ENCODE results near the gene PLA2G12B.

DNA sequence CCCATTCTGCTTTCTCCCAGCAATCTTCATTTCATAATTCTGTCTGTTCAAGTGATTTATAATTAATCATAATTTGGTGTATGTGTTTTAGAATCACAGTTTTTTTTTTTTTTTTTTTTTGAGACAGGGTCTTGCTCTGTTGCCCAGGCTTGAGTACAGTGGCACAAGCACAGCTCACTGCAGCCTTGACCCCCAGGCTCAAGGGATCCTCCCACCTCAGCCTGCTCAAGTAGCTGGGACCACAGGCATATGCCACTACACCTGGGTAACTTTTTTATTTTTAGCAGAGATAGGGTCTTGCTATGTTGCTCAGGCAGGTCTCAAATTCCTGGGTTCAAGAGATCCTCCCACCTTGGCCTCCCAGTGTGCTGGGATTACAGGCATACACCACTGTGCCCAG lies 49.2 kb upstream of the PLA2G12B start:
- TF ChIP-seq POLR2AphosphoS5 (IDR thresholded peaks at IDR 0.05; ENCODE audit: low read depth, low read length) (no peak), POLR2A (IDR thresholded peaks at IDR 0.05; ENCODE audit: low read depth, low read length) (no peak), SPI1 (IDR thresholded peaks at IDR 0.05; ENCODE audit: low read depth, low read length) (no peak), POU2F2 (IDR thresholded peaks at IDR 0.05; ENCODE audit: low read depth, low read length) (no peak)

Measured in GM12891 (cell line).